Esophagus squamous epithelium (tissue), 4 donors: ENCODE results near the gene PPP1R18.

Experiments used
- CTCF ChIP-seq, 6 experiments: fragments of 450-650 bp in 4 of 6; fragments of 200-600 bp in 2 of 6; sonication (generic) in 2 of 6; IDR thresholded peaks; one replicate each; pipeline ENCODE4 v1.5.1; 2016 to 2019; ENCODE audit warnings: antibody characterized with exemption in 6 of 6, mild to moderate bottlenecking in 4 of 6, moderate library complexity in 4 of 6
- POLR2A ChIP-seq, 4 donors: fragments of 450-650 bp; IDR thresholded peaks; one replicate each; pipeline ENCODE4 v1.6.1; 2017; ENCODE audit warnings: antibody characterized with exemption in 4 of 4, mild to moderate bottlenecking in 4 of 4, moderate library complexity in 3 of 4

GRCh38 chr6:30725713-30726505, 39.5 kb upstream of the PPP1R18 start:
- TF ChIP-seq POLR2A (IDR thresholded peaks at IDR 0.05), result no peak
- TF ChIP-seq CTCF (IDR thresholded peaks at IDR 0.05), result no peak
